Loucy (cell line): ENCODE data around the gene ATE1.

Experiments used
- CTCF ChIP-seq: fragments of 200-600 bp; sonication (generic); conservative IDR thresholded peaks from 2 replicates; pipeline ENCODE4 v1.5.1; 2014; ENCODE audit warnings: mild to moderate bottlenecking, antibody characterized with exemption, low read length
- EZH2phosphoT487 ChIP-seq: fragments of 200-600 bp; IDR thresholded peaks from 2 replicates; pipeline ENCODE4 v1.6.1; 2018; ENCODE audit warnings: antibody characterized with exemption, mild to moderate bottlenecking, moderate library complexity, borderline replicate concordance

DNA sequence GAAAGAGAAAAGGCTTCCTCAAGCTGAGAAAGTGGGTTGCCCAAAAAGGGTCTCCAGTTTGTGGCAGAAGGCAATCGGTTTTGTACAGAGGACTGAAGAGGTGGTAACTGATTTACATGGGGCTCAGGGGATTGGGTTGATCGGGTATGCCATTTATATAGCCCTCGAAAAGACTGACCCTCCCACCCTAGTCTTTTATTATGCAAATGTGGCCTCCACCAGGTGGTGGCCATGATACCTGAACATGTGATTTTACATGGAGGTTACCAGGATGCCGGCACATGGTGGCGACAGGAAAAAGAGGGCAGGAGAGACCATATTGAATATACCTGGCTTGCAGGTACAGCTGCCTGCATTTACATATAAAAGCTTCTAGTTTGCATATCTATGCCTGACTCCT, 36.7 kb downstream of the ATE1 start:
- no peak for TF ChIP-seq CTCF
- TF ChIP-seq EZH2phosphoT487 = no peak
